Panc1 (cell line): Measurements from ENCODE around the gene GALNT9. TPM values are rescaled to one million over a fixed set of nuclear protein-coding genes. Genes with fewer than 3 reads are reported as not detected.

ENCODE experiments used
- ATAC-seq: fragments of 200-7000 bp; cut with Tn5 transposase; 2 replicates; pipeline ENCODE4 v1.9.1; 2020; ENCODE audit warnings: mild to moderate bottlenecking, moderate library complexity
- BruUV-seq: library from RNA; stranded (reverse); fragments of 400-500 nt; replicated peaks from 2 replicates; lab custom pipeline; 2021; lab: Mats Ljungman, UMichigan
- CTCF ChIA-PET: fragments of 300-600 bp; sonication (Branson Sonifier 250); formaldehyde crosslinking; loops from one replicate; lab custom pipeline; 2022; ENCODE audit warnings: antibody characterized with exemption; lab: Charles Lee
- POLR2A ChIA-PET: fragments of 300-600 bp; sonication (Branson Sonifier 250); formaldehyde crosslinking; loops from one replicate; lab custom pipeline; 2022; ENCODE audit warnings: antibody characterized with exemption; lab: Charles Lee
- DNase-seq: peaks from one replicate; pipeline ENCODE4 v3.0.0-alpha.2; 2010; ENCODE audit warnings: low read depth, low spot score
- H3K27ac ChIP-seq: 2 replicates; pipeline ENCODE4 v1.5.1; 2011; ENCODE audit warnings: mild to moderate bottlenecking, low read length, inconsistent platforms
- H3K27me3 ChIP-seq: fragments of 200-500 bp; sonication (Bioruptor generic); 2 replicates; pipeline ENCODE4 v1.6.0; 2014; ENCODE audit warnings: low read length, inconsistent platforms; ENCODE audit not compliant: control insufficient read depth, insufficient read depth
- H3K36me3 ChIP-seq: fragments of 200-500 bp; sonication (Bioruptor generic); 2 replicates; pipeline ENCODE4 v1.5.1; 2014; ENCODE audit warnings: inconsistent platforms, mild to moderate bottlenecking, low read length, moderate library complexity; ENCODE audit not compliant: control insufficient read depth, insufficient read depth
- H3K4me1 ChIP-seq: 2 replicates; pipeline ENCODE4 v1.5.1; 2011; ENCODE audit warnings: inconsistent platforms, mild to moderate bottlenecking, low read length, moderate library complexity; ENCODE audit not compliant: control insufficient read depth, insufficient read depth
- H3K4me3 ChIP-seq, 2 experiments: 2 replicates each; pipeline ENCODE4 v1.5.1; 2011 to 2012; ENCODE audit warnings: low read depth in 2 of 2, low read length in 2 of 2, mild to moderate bottlenecking in 2 of 2, inconsistent platforms in 1 of 2, moderate library complexity in 1 of 2
- H3K9me3 ChIP-seq: fragments of 200-500 bp; sonication (Bioruptor generic); 2 replicates; pipeline ENCODE4 v1.5.1; 2014; ENCODE audit warnings: low read depth, mild to moderate bottlenecking, inconsistent platforms, low read length, moderate library complexity; ENCODE audit not compliant: control insufficient read depth, insufficient read depth
- POLR2AphosphoS5 ChIP-seq: IDR thresholded peaks from 2 replicates; pipeline ENCODE4 v1.6.1; 2012; ENCODE audit warnings: mild to moderate bottlenecking, low read depth, low read length, moderate library complexity
- REST ChIP-seq, 2 experiments: IDR thresholded peaks; 2 replicates each; pipeline ENCODE4 v1.6.1; 2011 to 2012; ENCODE audit warnings: low read depth in 2 of 2, control low read depth in 1 of 2, low read length in 1 of 2, mild to moderate bottlenecking in 1 of 2, moderate library complexity in 1 of 2; ENCODE audit not compliant: insufficient read depth in 1 of 2
- SIN3A ChIP-seq: IDR thresholded peaks from 2 replicates; pipeline ENCODE4 v1.6.1; 2012; ENCODE audit warnings: low read depth, mild to moderate bottlenecking, low read length, moderate library complexity, borderline replicate concordance; ENCODE audit not compliant: insufficient read depth
- TCF7L2 ChIP-seq: IDR thresholded peaks from 2 replicates; pipeline ENCODE4 v1.6.1; 2011; ENCODE audit warnings: mild to moderate bottlenecking, low read depth, low read length, inconsistent platforms
- in situ Hi-C: cut with HindIII; loops from 2 replicates; pipeline ENCODE4 v1.10.0; 2016; ENCODE audit warnings: low sequenced_read_pairs, low pct_unique_long_range_greater_than_20kb
- intact Hi-C: fragments of 100-400 bp; cut with micrococcal nuclease; formaldehyde crosslinking; loops from one replicate; pipeline ENCODE4 v1.10.0; 2022; ENCODE audit not compliant: unreplicated experiment
- total RNA-seq: library from RNA; stranded (reverse); gene quantifications from one replicate; pipeline ENCODE4 v1.2.1, GENCODE V29; 2021; ENCODE audit not compliant: unreplicated experiment
- TF ChIP-seq, protein P1 (sequence below): fragments of 450-650 bp; IDR thresholded peaks from 2 replicates; pipeline ENCODE4 v1.5.1; 2017; ENCODE audit warnings: mild to moderate bottlenecking

Gene GALNT9
- total RNA-seq, 1 experiment from 2014 or later, result 0.33 TPM

DNA sequence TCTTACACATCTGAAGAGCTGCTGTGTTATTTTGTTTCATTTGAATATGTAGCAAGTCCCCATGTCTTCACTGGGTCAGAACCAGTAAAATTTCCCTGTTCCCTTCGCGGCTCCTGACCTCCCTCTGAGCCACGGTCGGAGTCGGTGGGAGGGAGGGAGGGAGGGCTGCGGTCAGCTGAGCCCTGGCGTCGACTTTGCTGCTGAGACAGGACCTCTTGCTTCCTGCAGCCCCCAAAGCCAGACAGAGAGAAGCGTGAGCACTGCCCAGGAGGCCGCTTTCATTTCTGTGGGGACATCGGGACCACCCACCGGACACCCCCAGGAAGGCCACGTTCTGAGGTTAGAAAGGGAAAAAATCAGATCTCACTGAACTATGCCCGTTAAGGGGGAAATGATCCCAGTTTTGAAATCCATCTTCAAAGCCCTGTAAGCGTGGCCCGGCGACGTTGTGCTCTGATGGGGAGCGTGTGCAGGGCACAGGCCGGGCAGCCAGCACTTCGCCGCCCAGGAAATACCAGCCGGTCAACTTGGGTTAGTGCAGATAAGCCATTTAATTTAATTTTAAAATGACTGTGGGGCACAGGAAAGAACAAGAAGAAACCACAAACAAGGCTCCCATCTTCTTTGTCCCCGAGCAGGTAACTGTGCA is 143.1 kb downstream of the GALNT9 start:
- DNase-seq (no peak), ATAC-seq (no peak)
- Histone ChIP-seq H3K27me3 (peaks cover 9% of the 10 kb centered on the region), H3K9me3 (no peaks in the 10 kb centered on the region), H3K27ac (no peak overlapping the region), H3K4me1 (peaks cover 6% of the 10 kb centered on the region), H3K36me3 (no peaks in the 10 kb centered on the region), H3K4me3 (no peak overlapping the region)
- ChIA-PET POLR2A (no interaction called here), CTCF (no interaction called here)
- intact Hi-C loops (no loop called here), in situ Hi-C loops (no loop called here)
- BruUV-seq, result no TSS peak
- TF ChIP-seq REST (IDR thresholded peaks at IDR 0.05; ENCODE audit: insufficient read depth in 1 of 2, low read depth in 2 of 2, low read length in 1 of 2) (no peak), TCF7L2 (no peak)
- TF ChIP-seq, protein P1, sequence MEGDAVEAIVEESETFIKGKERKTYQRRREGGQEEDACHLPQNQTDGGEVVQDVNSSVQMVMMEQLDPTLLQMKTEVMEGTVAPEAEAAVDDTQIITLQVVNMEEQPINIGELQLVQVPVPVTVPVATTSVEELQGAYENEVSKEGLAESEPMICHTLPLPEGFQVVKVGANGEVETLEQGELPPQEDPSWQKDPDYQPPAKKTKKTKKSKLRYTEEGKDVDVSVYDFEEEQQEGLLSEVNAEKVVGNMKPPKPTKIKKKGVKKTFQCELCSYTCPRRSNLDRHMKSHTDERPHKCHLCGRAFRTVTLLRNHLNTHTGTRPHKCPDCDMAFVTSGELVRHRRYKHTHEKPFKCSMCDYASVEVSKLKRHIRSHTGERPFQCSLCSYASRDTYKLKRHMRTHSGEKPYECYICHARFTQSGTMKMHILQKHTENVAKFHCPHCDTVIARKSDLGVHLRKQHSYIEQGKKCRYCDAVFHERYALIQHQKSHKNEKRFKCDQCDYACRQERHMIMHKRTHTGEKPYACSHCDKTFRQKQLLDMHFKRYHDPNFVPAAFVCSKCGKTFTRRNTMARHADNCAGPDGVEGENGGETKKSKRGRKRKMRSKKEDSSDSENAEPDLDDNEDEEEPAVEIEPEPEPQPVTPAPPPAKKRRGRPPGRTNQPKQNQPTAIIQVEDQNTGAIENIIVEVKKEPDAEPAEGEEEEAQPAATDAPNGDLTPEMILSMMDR, result no peak

DNA sequence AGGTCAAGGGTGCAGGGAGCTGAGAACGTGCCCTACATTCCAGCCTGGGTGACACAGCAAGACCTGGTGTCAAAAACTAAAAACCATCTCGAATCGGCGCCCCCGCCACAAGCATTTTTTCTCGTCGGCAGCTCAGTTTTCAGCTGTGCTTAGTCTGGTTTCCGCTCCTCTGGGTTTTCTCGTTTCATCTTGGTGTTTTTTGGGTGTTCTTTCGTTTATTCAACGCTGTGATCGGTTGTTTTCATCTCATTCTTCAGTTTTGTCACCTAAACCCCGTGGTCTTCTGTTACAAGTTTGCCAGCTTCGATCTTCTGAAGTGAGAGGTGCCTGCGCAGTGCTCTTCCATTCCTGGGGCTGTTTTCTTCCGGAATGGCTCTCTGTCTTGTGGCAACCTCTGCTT is 143.7 kb downstream of the GALNT9 start:
- Histone ChIP-seq H3K27me3 (peaks cover 9% of the 10 kb centered on the region), H3K4me3 (no peak overlapping the region), H3K9me3 (no peaks in the 10 kb centered on the region), H3K27ac (no peak overlapping the region), H3K4me1 (peaks cover 5% of the 10 kb centered on the region), H3K36me3 (no peaks in the 10 kb centered on the region)
- in situ Hi-C loops (no loop called here), intact Hi-C loops (no loop called here)
- no peak for DNase-seq
- ChIA-PET CTCF (no interaction called here), POLR2A (no interaction called here)
- no peak for TF ChIP-seq REST (IDR thresholded peaks at IDR 0.05; ENCODE audit: insufficient read depth in 1 of 2, low read depth in 2 of 2, low read length in 1 of 2)
- no peak for TF ChIP-seq TCF7L2
- TF ChIP-seq SIN3A, result no peak
- TF ChIP-seq, protein P1, result no peak
- no peak for TF ChIP-seq POLR2AphosphoS5
- no peak for ATAC-seq
- BruUV-seq, result no TSS peak
